Sigmoid colon (tissue), 4 donors: ENCODE measurements around the gene CASKIN2.

Source experiments
- CTCF ChIP-seq, 4 experiments: fragments of 450-650 bp in 3 of 4; fragments of 200-600 bp in 1 of 4; IDR thresholded peaks; one replicate each; pipeline ENCODE4 v1.5.1; 2016 to 2019; ENCODE audit warnings: antibody characterized with exemption in 4 of 4, mild to moderate bottlenecking in 3 of 4, moderate library complexity in 2 of 4
- POLR2A ChIP-seq, 2 donors: fragments of 450-650 bp; IDR thresholded peaks; one replicate each; pipeline ENCODE4 v1.6.1; 2016; ENCODE audit warnings: antibody characterized with exemption in 2 of 2, mild to moderate bottlenecking in 2 of 2, moderate library complexity in 2 of 2
- POLR2AphosphoS5 ChIP-seq, 4 donors: sonication (generic); formaldehyde crosslinking; IDR thresholded peaks; one replicate each; pipeline ENCODE4 v1.6.1; 2017; ENCODE audit warnings: antibody characterized with exemption in 4 of 4

DNA sequence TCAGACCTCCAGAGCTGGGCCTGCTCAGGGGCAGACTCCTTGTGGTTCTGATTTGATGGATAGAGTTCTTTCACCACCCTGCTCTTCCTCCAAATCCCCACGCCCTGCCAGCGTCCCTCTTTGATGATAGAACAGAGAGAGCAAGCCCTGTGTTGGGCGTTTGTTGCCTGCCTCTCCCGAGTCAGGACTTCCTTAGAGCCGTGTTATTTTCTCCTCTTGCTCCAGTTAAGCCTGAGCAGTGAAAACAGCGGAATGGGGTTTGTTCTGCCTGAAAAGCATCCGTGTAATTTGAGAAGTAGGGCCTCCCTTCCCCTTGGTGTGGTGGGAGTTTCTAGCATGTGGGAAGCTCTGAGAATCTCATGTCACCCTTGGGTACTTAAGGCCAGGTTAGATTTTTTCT, 36.8 kb downstream of the CASKIN2 start:
- TF ChIP-seq CTCF (IDR thresholded peaks at IDR 0.05), result no peak
- TF ChIP-seq POLR2A (IDR thresholded peaks at IDR 0.05), result no peak
- no peak for TF ChIP-seq POLR2AphosphoS5 (IDR thresholded peaks at IDR 0.05)
